Amygdala (tissue), 56 donors: Measurements from ENCODE around the gene FOXS1.

ENCODE experiments used
- DNase-seq, 56 donors: peaks; one replicate each; lab custom pipeline; 2025; lab: John Stamatoyannopoulos, UW

Gene FOXS1

GRCh38 chr20:31806564-31807355 is 38.6 kb downstream of the FOXS1 start:
- DNase-seq = peak in 1 of 56 donors; percentile 18

GRCh38 chr20:31803552-31804291 is 41.7 kb downstream of the FOXS1 start:
- no peak for DNase-seq

- no peak for DNase-seq
These were observed 43.9 kb downstream of the FOXS1 start for GRCh38 chr20:31801508-31801907.

- DNase-seq = no peak
These were observed 48.0 kb downstream of the FOXS1 start for GRCh38 chr20:31797364-31797763.
